ENCODE results near the gene AGO1.

AGO1 gene

DNA sequence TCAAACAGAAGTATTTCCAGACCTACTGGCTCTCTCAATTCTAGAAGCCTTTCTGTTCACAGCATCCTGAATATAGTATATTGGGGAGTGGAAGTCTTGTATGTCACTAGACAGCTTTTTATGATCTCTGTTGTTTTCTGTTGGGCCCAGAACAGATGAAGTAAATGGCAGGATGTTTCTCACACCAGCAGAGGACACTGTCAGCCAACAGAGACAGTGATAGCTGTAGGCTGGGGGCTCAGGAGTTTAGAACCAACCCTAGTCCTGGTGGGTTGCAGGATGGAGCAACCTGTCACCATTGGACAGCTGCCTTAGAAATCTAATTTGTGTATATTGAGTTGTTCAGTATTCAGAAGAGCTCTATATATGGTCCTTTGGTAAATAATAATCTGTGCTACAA, 16.9 kb downstream of the AGO1 start:
- DNase-seq (ENCODE audit: insufficient read length, low spot score) = no peak

DNA sequence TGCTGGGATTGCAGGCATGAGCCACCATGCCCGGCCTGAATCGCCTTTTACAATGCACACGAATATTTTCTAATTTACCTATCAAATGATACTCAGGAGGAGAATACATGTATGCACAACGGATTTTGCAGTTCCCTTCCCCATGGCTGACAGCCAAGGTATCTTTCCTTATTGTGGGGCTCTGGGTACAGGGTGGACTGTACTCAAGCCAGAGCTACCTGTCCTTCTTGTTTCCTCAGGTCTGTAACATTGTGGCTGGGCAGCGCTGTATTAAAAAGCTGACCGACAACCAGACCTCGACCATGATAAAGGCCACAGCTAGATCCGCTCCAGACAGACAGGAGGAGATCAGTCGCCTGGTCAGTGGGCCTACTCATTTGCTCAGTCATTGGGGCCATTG, 18.2 kb downstream of the AGO1 start:
- no peak for TF ChIP-seq POU2F2 (IDR thresholded peaks at IDR 0.05; ENCODE audit: low read depth, low read length)
- no peak for TF ChIP-seq TAF1 (IDR thresholded peaks at IDR 0.05; ENCODE audit: low read depth, low read length)
- TF ChIP-seq POLR2AphosphoS5 (IDR thresholded peaks at IDR 0.05; ENCODE audit: low read depth, low read length) = no peak
- TF ChIP-seq PAX5 (IDR thresholded peaks at IDR 0.05; ENCODE audit: insufficient read depth, low read length, severe bottlenecking) = no peak
- no peak for TF ChIP-seq SPI1 (IDR thresholded peaks at IDR 0.05; ENCODE audit: low read depth, low read length)
- no peak for TF ChIP-seq POLR2A (IDR thresholded peaks at IDR 0.05; ENCODE audit: low read depth, low read length)
- DNase-seq (ENCODE audit: insufficient read length, low spot score) (no peak), FAIRE-seq (no peak)

More for the DNA sequence above, 16.9 kb downstream of the AGO1 start:
- TF ChIP-seq POLR2AphosphoS5 (IDR thresholded peaks at IDR 0.05; ENCODE audit: low read depth, low read length) = no peak
- TF ChIP-seq TAF1 (IDR thresholded peaks at IDR 0.05; ENCODE audit: low read depth, low read length) = no peak
- TF ChIP-seq POU2F2 (IDR thresholded peaks at IDR 0.05; ENCODE audit: low read depth, low read length) = no peak
- TF ChIP-seq POLR2A (IDR thresholded peaks at IDR 0.05; ENCODE audit: low read depth, low read length) = no peak
- TF ChIP-seq PAX5 (IDR thresholded peaks at IDR 0.05; ENCODE audit: insufficient read depth, low read length, severe bottlenecking) = no peak
- no peak for TF ChIP-seq SPI1 (IDR thresholded peaks at IDR 0.05; ENCODE audit: low read depth, low read length)
- no peak for FAIRE-seq

DNA sequence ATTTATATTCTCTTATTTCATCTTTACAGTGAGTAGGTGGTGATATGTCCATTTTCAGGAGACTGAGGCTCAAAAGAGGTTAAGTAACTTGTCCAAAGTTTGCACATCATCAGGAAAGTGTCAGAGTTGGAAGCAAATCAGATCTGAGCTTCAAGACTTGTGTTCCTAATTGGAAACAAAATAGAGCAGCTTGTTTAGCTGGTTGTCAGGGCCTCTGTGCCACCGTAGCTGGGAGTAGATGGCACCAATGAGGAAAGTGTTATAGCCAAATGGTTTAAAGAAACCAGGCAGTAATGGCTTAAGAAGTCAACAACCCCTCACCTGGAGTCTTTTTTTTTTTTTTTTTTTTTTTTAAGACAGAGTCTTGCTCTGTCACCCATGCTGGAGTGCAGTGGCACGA, 19.7 kb downstream of the AGO1 start:
- DNase-seq (ENCODE audit: insufficient read length, low spot score) (no peak), FAIRE-seq (no peak)

GRCh38 chr1:35914717-35915116, 31.7 kb downstream of the AGO1 start:
- no peak for TF ChIP-seq POLR2A (IDR thresholded peaks at IDR 0.05; ENCODE audit: low read depth, low read length)
- TF ChIP-seq PAX5 (IDR thresholded peaks at IDR 0.05; ENCODE audit: insufficient read depth, low read length, severe bottlenecking) = no peak
- TF ChIP-seq POLR2AphosphoS5 (IDR thresholded peaks at IDR 0.05; ENCODE audit: low read depth, low read length) = no peak
- no peak for TF ChIP-seq POU2F2 (IDR thresholded peaks at IDR 0.05; ENCODE audit: low read depth, low read length)
- TF ChIP-seq TAF1 (IDR thresholded peaks at IDR 0.05; ENCODE audit: low read depth, low read length) = no peak
- no peak for TF ChIP-seq SPI1 (IDR thresholded peaks at IDR 0.05; ENCODE audit: low read depth, low read length)
- no peak for FAIRE-seq
- DNase-seq (ENCODE audit: insufficient read length, low spot score) = no peak

More for the DNA sequence above, 19.7 kb downstream of the AGO1 start:
- TF ChIP-seq TAF1 (IDR thresholded peaks at IDR 0.05; ENCODE audit: low read depth, low read length) (no peak), POLR2A (IDR thresholded peaks at IDR 0.05; ENCODE audit: low read depth, low read length) (no peak), PAX5 (IDR thresholded peaks at IDR 0.05; ENCODE audit: insufficient read depth, low read length, severe bottlenecking) (no peak), POLR2AphosphoS5 (IDR thresholded peaks at IDR 0.05; ENCODE audit: low read depth, low read length) (no peak), SPI1 (IDR thresholded peaks at IDR 0.05; ENCODE audit: low read depth, low read length) (no peak), POU2F2 (IDR thresholded peaks at IDR 0.05; ENCODE audit: low read depth, low read length) (no peak)

GRCh38 chr1:35915693-35916092, 32.7 kb downstream of the AGO1 start:
- no peak for DNase-seq (ENCODE audit: insufficient read length, low spot score)
- TF ChIP-seq TAF1 (IDR thresholded peaks at IDR 0.05; ENCODE audit: low read depth, low read length) (no peak), POLR2A (IDR thresholded peaks at IDR 0.05; ENCODE audit: low read depth, low read length) (no peak), POU2F2 (IDR thresholded peaks at IDR 0.05; ENCODE audit: low read depth, low read length) (no peak), POLR2AphosphoS5 (IDR thresholded peaks at IDR 0.05; ENCODE audit: low read depth, low read length) (no peak), PAX5 (IDR thresholded peaks at IDR 0.05; ENCODE audit: insufficient read depth, low read length, severe bottlenecking) (no peak), SPI1 (IDR thresholded peaks at IDR 0.05; ENCODE audit: low read depth, low read length) (no peak)
- FAIRE-seq = no peak

GRCh38 chr1:35923791-35924221, 40.8 kb downstream of the AGO1 start:
- no peak for TF ChIP-seq PAX5 (IDR thresholded peaks at IDR 0.05; ENCODE audit: insufficient read depth, low read length, severe bottlenecking)
- no peak for TF ChIP-seq POLR2AphosphoS5 (IDR thresholded peaks at IDR 0.05; ENCODE audit: low read depth, low read length)
- TF ChIP-seq TAF1 (IDR thresholded peaks at IDR 0.05; ENCODE audit: low read depth, low read length) = no peak
- TF ChIP-seq POU2F2 (IDR thresholded peaks at IDR 0.05; ENCODE audit: low read depth, low read length) = no peak
- no peak for TF ChIP-seq SPI1 (IDR thresholded peaks at IDR 0.05; ENCODE audit: low read depth, low read length)
- no peak for TF ChIP-seq POLR2A (IDR thresholded peaks at IDR 0.05; ENCODE audit: low read depth, low read length)
- FAIRE-seq = peak; percentile 31
- no peak for DNase-seq (ENCODE audit: insufficient read length, low spot score)

GRCh38 chr1:35924838-35925237, 41.8 kb downstream of the AGO1 start:
- TF ChIP-seq TAF1 (IDR thresholded peaks at IDR 0.05; ENCODE audit: low read depth, low read length) (no peak), SPI1 (IDR thresholded peaks at IDR 0.05; ENCODE audit: low read depth, low read length) (peak; percentile 76)
- DNase-seq (ENCODE audit: insufficient read length, low spot score) = no peak
- FAIRE-seq = no peak

GRCh38 chr1:35925741-35926140, 42.7 kb downstream of the AGO1 start:
- DNase-seq (ENCODE audit: insufficient read length, low spot score) = no peak
- TF ChIP-seq POLR2AphosphoS5 (IDR thresholded peaks at IDR 0.05; ENCODE audit: low read depth, low read length) = no peak
- TF ChIP-seq TAF1 (IDR thresholded peaks at IDR 0.05; ENCODE audit: low read depth, low read length) = no peak
- no peak for TF ChIP-seq SPI1 (IDR thresholded peaks at IDR 0.05; ENCODE audit: low read depth, low read length)
- TF ChIP-seq PAX5 (IDR thresholded peaks at IDR 0.05; ENCODE audit: insufficient read depth, low read length, severe bottlenecking) = no peak
- TF ChIP-seq POLR2A (IDR thresholded peaks at IDR 0.05; ENCODE audit: low read depth, low read length) = no peak
- TF ChIP-seq POU2F2 (IDR thresholded peaks at IDR 0.05; ENCODE audit: low read depth, low read length) = no peak
- FAIRE-seq = no peak

DNA sequence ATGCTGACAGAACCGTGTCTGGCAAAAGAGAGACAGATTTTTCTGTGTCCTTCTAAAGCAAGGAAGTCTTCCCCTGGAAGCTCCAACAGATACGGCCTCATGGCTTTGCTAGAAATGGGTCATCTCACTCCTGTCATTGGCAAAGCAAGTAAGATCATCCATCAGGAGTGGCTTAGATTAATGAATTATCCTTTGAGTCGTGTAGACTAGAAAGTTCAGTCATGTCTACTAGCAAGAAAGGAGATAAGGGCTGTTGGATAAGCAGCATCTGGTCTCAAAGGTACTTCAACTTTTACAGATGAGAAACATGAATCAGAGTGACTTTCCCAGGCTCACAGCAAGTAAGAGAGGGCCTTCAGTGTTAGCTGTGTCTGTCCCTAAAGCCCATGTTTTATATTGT, 44.5 kb downstream of the AGO1 start:
- DNase-seq (ENCODE audit: insufficient read length, low spot score) = no peak

More for the DNA sequence above, 44.5 kb downstream of the AGO1 start:
- TF ChIP-seq POLR2A (IDR thresholded peaks at IDR 0.05; ENCODE audit: low read depth, low read length) (no peak), SPI1 (IDR thresholded peaks at IDR 0.05; ENCODE audit: low read depth, low read length) (no peak), POU2F2 (IDR thresholded peaks at IDR 0.05; ENCODE audit: low read depth, low read length) (no peak), POLR2AphosphoS5 (IDR thresholded peaks at IDR 0.05; ENCODE audit: low read depth, low read length) (no peak), PAX5 (IDR thresholded peaks at IDR 0.05; ENCODE audit: insufficient read depth, low read length, severe bottlenecking) (no peak), TAF1 (IDR thresholded peaks at IDR 0.05; ENCODE audit: low read depth, low read length) (no peak)
- no peak for FAIRE-seq
